Upper lobe of right lung (tissue), 1 donor: ENCODE results near the gene CHMP3. TPM values are rescaled to one million over a fixed set of nuclear protein-coding genes. Genes with fewer than 3 reads are reported as not detected.

Experiments
- ATAC-seq: fragments of 200-7000 bp; cut with Tn5 transposase; one replicate; pipeline ENCODE4 v1.9.1; 2020; ENCODE audit warnings: mild to moderate bottlenecking, moderate library complexity
- DNase-seq: peaks from one replicate; pipeline ENCODE4 v3.0.0-alpha.2; 2020
- H3K27ac ChIP-seq: fragments of 200-600 bp; one replicate; pipeline ENCODE4 v1.8.0; 2022
- H3K27me3 ChIP-seq: fragments of 200-600 bp; one replicate; pipeline ENCODE4 v1.8.0; 2022; ENCODE audit warnings: mild to moderate bottlenecking
- H3K36me3 ChIP-seq: fragments of 200-600 bp; one replicate; pipeline ENCODE4 v1.8.0; 2022
- H3K4me1 ChIP-seq: fragments of 200-600 bp; one replicate; pipeline ENCODE4 v1.8.0; 2022
- H3K4me3 ChIP-seq: fragments of 200-600 bp; one replicate; pipeline ENCODE4 v1.8.0; 2022; ENCODE audit warnings: mild to moderate bottlenecking
- H3K9me3 ChIP-seq: fragments of 200-600 bp; one replicate; pipeline ENCODE4 v1.8.0; 2022
- intact Hi-C: fragments of 100-400 bp; cut with DNase I; formaldehyde crosslinking; loops from one replicate; pipeline ENCODE4 v1.11.0; 2022
- total RNA-seq: library from RNA; stranded (reverse); fragmentation: NEBNext Ultra II Directional; extraction: Animal tissue kit (Norgen Biotek cat#: 25700); gene quantifications from one replicate; pipeline ENCODE4 v1.2.1, GENCODE V29; 2021
- TF ChIP-seq, protein P1 (sequence below): fragments of 200-600 bp; IDR thresholded peaks from one replicate; pipeline ENCODE4 v1.8.0; 2022; ENCODE audit warnings: antibody characterized with exemption
- donor health status: DM: no; HTN: yes; CAD: no; lungs with severe emphysema.

The CHMP3 gene
- total RNA-seq, 1 donor from 2014 or later, result 159 TPM

GRCh38 chr2:86492048-86492453, 71.2 kb downstream of the CHMP3 start:
- DNase-seq, result no peak

GRCh38 chr2:86491088-86491487, 72.2 kb downstream of the CHMP3 start:
- Histone ChIP-seq H3K27ac (no peak overlapping the region), H3K4me1 (no peaks in the 10 kb centered on the region), H3K9me3 (no peaks in the 10 kb centered on the region), H3K4me3 (no peak overlapping the region), H3K27me3 (no peaks in the 10 kb centered on the region), H3K36me3 (peaks cover 77% of the 10 kb centered on the region)
- ATAC-seq (no peak), DNase-seq (no peak)
- intact Hi-C loops, result no loop called here
- TF ChIP-seq, protein P1, sequence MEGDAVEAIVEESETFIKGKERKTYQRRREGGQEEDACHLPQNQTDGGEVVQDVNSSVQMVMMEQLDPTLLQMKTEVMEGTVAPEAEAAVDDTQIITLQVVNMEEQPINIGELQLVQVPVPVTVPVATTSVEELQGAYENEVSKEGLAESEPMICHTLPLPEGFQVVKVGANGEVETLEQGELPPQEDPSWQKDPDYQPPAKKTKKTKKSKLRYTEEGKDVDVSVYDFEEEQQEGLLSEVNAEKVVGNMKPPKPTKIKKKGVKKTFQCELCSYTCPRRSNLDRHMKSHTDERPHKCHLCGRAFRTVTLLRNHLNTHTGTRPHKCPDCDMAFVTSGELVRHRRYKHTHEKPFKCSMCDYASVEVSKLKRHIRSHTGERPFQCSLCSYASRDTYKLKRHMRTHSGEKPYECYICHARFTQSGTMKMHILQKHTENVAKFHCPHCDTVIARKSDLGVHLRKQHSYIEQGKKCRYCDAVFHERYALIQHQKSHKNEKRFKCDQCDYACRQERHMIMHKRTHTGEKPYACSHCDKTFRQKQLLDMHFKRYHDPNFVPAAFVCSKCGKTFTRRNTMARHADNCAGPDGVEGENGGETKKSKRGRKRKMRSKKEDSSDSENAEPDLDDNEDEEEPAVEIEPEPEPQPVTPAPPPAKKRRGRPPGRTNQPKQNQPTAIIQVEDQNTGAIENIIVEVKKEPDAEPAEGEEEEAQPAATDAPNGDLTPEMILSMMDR, result no peak

More at GRCh38 chr2:86492048-86492453, 71.2 kb downstream of the CHMP3 start:
- no peaks in the 10 kb centered on the region for H3K9me3 ChIP-seq
- TF ChIP-seq, protein P1, result no peak
- intact Hi-C loops, result no loop called here
- H3K4me1 ChIP-seq, result no peaks in the 10 kb centered on the region
- no peaks in the 10 kb centered on the region for H3K27me3 ChIP-seq
- H3K27ac ChIP-seq, result no peak overlapping the region
- H3K36me3 ChIP-seq, result peaks cover 76% of the 10 kb centered on the region
- H3K4me3 ChIP-seq, result no peak overlapping the region
- no peak for ATAC-seq

- Histone ChIP-seq H3K27me3 (no peaks in the 10 kb centered on the region), H3K36me3 (peaks cover 85% of the 10 kb centered on the region), H3K4me3 (no peak overlapping the region), H3K27ac (no peak overlapping the region), H3K9me3 (no peaks in the 10 kb centered on the region), H3K4me1 (no peaks in the 10 kb centered on the region)
- DNase-seq (no peak), ATAC-seq (no peak)
- intact Hi-C loops, result no loop called here
- TF ChIP-seq, protein P1, result no peak
Measured at GRCh38 chr2:86490245-86490644, 73.0 kb downstream of the CHMP3 start.

DNA sequence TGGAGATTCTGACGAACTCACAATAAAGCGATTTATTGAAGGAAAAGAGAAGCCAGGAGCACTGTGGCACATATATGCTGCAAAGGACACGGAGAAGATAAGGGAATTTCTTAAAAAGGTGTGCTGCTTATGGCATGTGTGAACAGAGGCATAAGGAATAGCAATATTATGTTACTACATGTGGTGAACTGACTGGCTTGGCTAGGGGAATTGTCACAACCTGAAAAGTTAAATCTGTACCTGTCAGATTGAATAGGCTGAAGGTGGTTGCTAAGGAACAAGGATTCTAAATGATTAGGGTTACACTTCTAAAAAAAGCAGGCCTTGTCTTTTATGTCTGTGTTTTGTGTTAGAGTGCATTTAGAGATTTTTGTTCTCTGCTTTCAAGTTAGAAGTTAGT, 73.7 kb downstream of the CHMP3 start:
- intact Hi-C loops, result no loop called here
- no peak for ATAC-seq
- peaks cover 92% of the 10 kb centered on the region for H3K36me3 ChIP-seq
- H3K9me3 ChIP-seq, result no peaks in the 10 kb centered on the region
- H3K4me1 ChIP-seq, result no peaks in the 10 kb centered on the region
- no peaks in the 10 kb centered on the region for H3K27me3 ChIP-seq
- no peak for DNase-seq
- TF ChIP-seq, protein P1, result no peak
- no peak overlapping the region for H3K4me3 ChIP-seq
- H3K27ac ChIP-seq, result no peak overlapping the region

GRCh38 chr2:86488561-86489250, 74.5 kb downstream of the CHMP3 start:
- no peak for DNase-seq
- TF ChIP-seq, protein P1, result no peak
- peaks cover 99% of the 10 kb centered on the region for H3K36me3 ChIP-seq
- H3K27me3 ChIP-seq, result no peaks in the 10 kb centered on the region
- no peak for ATAC-seq
- no peak overlapping the region for H3K4me3 ChIP-seq
- intact Hi-C loops, result no loop called here
- no peaks in the 10 kb centered on the region for H3K4me1 ChIP-seq
- H3K27ac ChIP-seq, result no peak overlapping the region
- no peaks in the 10 kb centered on the region for H3K9me3 ChIP-seq
